GM20431 (cell line): ENCODE results near the gene LZTS2.

Experiments
- in situ Hi-C: fragments of 300-500 bp; cut with MseI, MboI; formaldehyde crosslinking; loops from one replicate; pipeline ENCODE4 v1.15.0; 2020; ENCODE audit warnings: low sequenced_read_pairs; ENCODE audit not compliant: unreplicated experiment

Gene LZTS2

GRCh38 chr10:100978121-100978900 lies 21.3 kb upstream of the LZTS2 start:
- in situ Hi-C loops = no loop called here

GRCh38 chr10:100978901-100979195 lies 20.8 kb upstream of the LZTS2 start:
- in situ Hi-C loops = no loop called here

GRCh38 chr10:100979791-100980272 lies 19.8 kb upstream of the LZTS2 start:
- in situ Hi-C loops = no loop called here

- in situ Hi-C loops = no loop called here
These were observed 19.3 kb upstream of the LZTS2 start for GRCh38 chr10:100980311-100980710.

GRCh38 chr10:100980711-100981110 lies 18.9 kb upstream of the LZTS2 start:
- in situ Hi-C loops = no loop called here

GRCh38 chr10:100981178-100981772 lies 18.3 kb upstream of the LZTS2 start:
- in situ Hi-C loops = no loop called here

GRCh38 chr10:100982916-100983830 lies 16.4 kb upstream of the LZTS2 start:
- in situ Hi-C loops = no loop called here

GRCh38 chr10:100983868-100984671 lies 15.5 kb upstream of the LZTS2 start:
- in situ Hi-C loops = no loop called here

GRCh38 chr10:100984672-100985177 lies 14.9 kb upstream of the LZTS2 start:
- in situ Hi-C loops = no loop called here

- in situ Hi-C loops = no loop called here
These were observed 14.3 kb upstream of the LZTS2 start for GRCh38 chr10:100985336-100985735.

- in situ Hi-C loops = no loop called here
These were observed 13.0 kb upstream of the LZTS2 start for GRCh38 chr10:100986623-100986951.

- in situ Hi-C loops = no loop called here
These were observed 12.5 kb upstream of the LZTS2 start, which contains the start of the genes MRPL43 and TWNK for GRCh38 chr10:100986952-100987684. MRPL43 (minus strand) TSS chr10:100987497; CDS start chr10:100987443, 54 bp downstream. TWNK (plus strand) TSS chr10:100987543; CDS start chr10:100988211, 668 bp downstream.

- in situ Hi-C loops = no loop called here
These were observed 11.9 kb upstream of the LZTS2 start for GRCh38 chr10:100987685-100988049.

- in situ Hi-C loops = no loop called here
These were observed 11.4 kb upstream of the LZTS2 start for GRCh38 chr10:100988166-100988565.

GRCh38 chr10:100989088-100989487 lies 10.5 kb upstream of the LZTS2 start:
- in situ Hi-C loops = no loop called here

GRCh38 chr10:100993986-100994708 lies 5.5 kb upstream of the LZTS2 start:
- in situ Hi-C loops = no loop called here

- in situ Hi-C loops = no loop called here
These were observed 4.4 kb upstream of the LZTS2 start for GRCh38 chr10:100995181-100995580.

- in situ Hi-C loops = no loop called here
These were observed 2.8 kb upstream of the LZTS2 start for GRCh38 chr10:100996678-100997359.
